Skeletal muscle tissue (tissue), 4 donors: ENCODE data around the gene SNTG2. TPM values are rescaled to one million over a fixed set of nuclear protein-coding genes. Genes with fewer than 3 reads are reported as not detected.

Source experiments
- H3K27ac ChIP-seq: one replicate; pipeline ENCODE4 v1.7.0; 2013; ENCODE audit warnings: mild to moderate bottlenecking, low read depth, low read length, inconsistent platforms
- H3K27me3 ChIP-seq, 3 donors: one replicate each; pipeline ENCODE4 v1.7.0; 2013; ENCODE audit warnings: low read length in 3 of 3; ENCODE audit not compliant: control insufficient read depth in 3 of 3, insufficient read depth in 3 of 3
- H3K36me3 ChIP-seq, 3 donors: one replicate each; pipeline ENCODE4 v1.7.0; 2013; ENCODE audit warnings: low read length in 3 of 3; ENCODE audit not compliant: control insufficient read depth in 3 of 3, insufficient read depth in 3 of 3
- H3K4me1 ChIP-seq, 3 donors: one replicate each; pipeline ENCODE4 v1.7.0; 2013; ENCODE audit warnings: low read length in 3 of 3, mild to moderate bottlenecking in 3 of 3; ENCODE audit not compliant: control insufficient read depth in 3 of 3, insufficient read depth in 3 of 3
- H3K4me3 ChIP-seq, 3 donors: one replicate each; pipeline ENCODE4 v1.7.0; 2013; ENCODE audit warnings: low read length in 3 of 3
- H3K9ac ChIP-seq, 3 donors: one replicate each; pipeline ENCODE4 v1.7.0; 2013; ENCODE audit warnings: low read length in 3 of 3, mild to moderate bottlenecking in 3 of 3, moderate library complexity in 2 of 3, low read depth in 1 of 3
- H3K9me3 ChIP-seq, 3 donors: one replicate each; pipeline ENCODE4 v1.7.0; 2013; ENCODE audit warnings: low read length in 3 of 3; ENCODE audit not compliant: control insufficient read depth in 3 of 3
- total RNA-seq: library from RNA; depleted of rRNA; stranded (reverse); fragments of >200 nt; gene quantifications from one replicate; pipeline ENCODE4 v1.2.3, GENCODE V29; 2014
- donor health status: Osteomylitis.

The SNTG2 gene
- total RNA-seq, 1 donor from 2014 or later, result under 0.01 TPM

DNA sequence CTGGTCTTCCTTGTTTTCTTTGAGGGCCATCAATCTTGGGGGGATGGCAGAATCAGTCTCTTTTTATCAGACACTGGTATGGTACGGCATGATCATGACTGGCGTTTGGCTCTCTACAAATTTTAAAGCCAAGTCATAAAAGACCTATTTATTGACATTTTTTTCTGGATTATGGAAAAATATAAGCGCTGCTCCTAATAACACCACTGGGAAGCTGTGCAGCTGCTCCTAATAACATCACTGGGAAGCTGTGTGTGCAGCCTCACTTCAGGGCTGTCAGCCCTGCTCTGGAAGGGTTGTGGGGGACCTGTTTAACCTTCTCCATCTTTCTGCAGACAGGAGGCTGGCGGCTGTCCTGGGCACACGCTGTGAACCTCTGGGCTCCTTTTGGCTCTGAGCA lies 88.9 kb downstream of the SNTG2 start:
- Histone ChIP-seq H3K4me3 (no peak overlapping the region), H3K9ac (no peak overlapping the region), H3K27ac (no peak overlapping the region), H3K36me3 (no peaks in the 10 kb centered on the region), H3K4me1 (no peaks in the 10 kb centered on the region), H3K9me3 (peaks cover 0 to 3% (median 2%) of the 10 kb centered on the region in 3 donors), H3K27me3 (no peaks in the 10 kb centered on the region)

DNA sequence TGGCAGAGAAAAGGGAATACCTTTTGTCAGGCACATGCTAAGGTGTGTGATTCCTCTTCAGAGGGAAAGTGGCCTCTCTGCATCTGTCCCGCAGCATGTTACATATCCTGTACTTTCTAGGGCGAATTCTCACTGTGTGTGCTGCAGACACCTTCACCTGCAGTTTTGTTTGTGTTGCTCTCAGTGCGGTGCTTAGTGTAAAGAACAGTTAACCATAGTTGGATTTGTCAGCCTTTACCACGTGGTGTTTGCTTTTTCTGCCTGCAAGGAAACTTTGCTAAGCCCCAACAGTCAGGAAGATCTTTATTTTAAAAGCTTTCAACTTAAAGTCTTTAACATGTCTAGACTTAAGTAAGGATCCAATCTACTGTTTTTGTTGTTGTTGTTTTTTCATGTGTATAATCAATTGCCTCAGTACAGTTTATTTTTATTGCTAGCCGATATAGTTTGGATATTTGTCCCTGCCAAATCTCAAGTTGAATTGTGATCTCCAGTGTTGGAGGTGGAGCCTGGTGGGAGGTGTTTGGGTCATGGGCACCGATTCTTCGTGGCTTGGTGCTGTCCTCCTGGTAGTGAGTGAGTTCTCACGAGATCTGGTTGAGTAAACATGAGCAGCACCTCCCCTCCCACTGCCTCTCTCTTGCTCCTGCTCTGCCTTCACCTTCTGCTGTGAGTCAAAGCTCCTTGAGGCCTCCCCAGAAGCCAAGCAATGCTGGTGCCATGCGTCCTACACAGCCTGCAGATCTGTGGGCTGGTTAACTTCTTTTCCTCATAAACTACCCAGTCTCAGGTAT lies 90.6 kb downstream of the SNTG2 start:
- Histone ChIP-seq H3K36me3 (no peaks in the 10 kb centered on the region), H3K4me1 (no peaks in the 10 kb centered on the region), H3K27ac (no peak overlapping the region), H3K4me3 (no peak overlapping the region), H3K9ac (no peak overlapping the region), H3K9me3 (peaks cover 0 to 4% (median 2%) of the 10 kb centered on the region in 3 donors), H3K27me3 (no peaks in the 10 kb centered on the region)

DNA sequence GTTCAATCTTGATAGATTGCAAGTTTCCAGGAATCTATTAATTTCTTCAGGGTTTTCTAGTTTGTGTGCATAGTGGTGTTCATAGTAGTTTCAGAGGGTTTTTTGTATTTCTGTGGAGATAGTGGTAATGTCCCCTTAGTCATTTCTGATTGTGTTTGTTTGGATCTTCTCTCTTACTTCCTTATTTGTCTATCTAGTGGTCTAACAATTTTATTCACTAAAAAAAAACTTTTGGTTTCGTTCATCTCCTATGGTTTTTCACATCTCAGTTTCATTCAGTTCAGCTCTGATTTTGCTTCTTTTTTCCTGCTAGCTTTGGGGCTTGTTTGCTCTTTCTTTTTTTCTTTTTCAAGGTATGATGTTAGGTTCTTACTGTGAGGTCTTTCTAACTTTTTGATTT lies 94.5 kb downstream of the SNTG2 start:
- H3K4me1 ChIP-seq, result no peaks in the 10 kb centered on the region
- H3K27me3 ChIP-seq, result no peaks in the 10 kb centered on the region
- no peaks in the 10 kb centered on the region for H3K36me3 ChIP-seq
- no peak overlapping the region for H3K4me3 ChIP-seq
- H3K27ac ChIP-seq, result no peak overlapping the region
- H3K9me3 ChIP-seq, result peaks cover 0 to 5% (median 2%) of the 10 kb centered on the region in 3 donors
- H3K9ac ChIP-seq, result no peak overlapping the region

DNA sequence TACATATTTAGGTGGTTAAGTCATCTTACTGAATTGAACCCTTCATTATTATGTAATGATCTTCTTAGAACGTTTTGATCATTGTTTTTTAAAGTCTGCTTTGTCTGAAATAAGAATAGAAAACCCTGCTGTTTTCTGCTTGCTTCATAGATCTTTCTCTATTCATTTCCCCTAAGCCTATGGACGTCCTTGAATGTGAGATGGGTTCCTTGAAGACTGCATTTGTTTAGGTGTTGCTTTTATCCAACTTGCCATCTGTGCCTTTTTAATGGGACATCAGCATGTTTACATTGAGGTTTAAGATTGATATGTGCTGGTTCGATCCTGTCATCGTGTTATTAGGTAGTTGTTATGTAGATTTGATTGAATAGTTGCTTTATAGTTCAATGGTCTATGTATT lies 95.4 kb downstream of the SNTG2 start:
- no peaks in the 10 kb centered on the region for H3K4me1 ChIP-seq
- no peaks in the 10 kb centered on the region for H3K36me3 ChIP-seq
- H3K4me3 ChIP-seq, result no peak overlapping the region
- H3K27ac ChIP-seq, result no peak overlapping the region
- no peaks in the 10 kb centered on the region for H3K27me3 ChIP-seq
- peaks cover 0 to 5% (median 2%) of the 10 kb centered on the region in 3 donors for H3K9me3 ChIP-seq
- H3K9ac ChIP-seq, result no peak overlapping the region

DNA sequence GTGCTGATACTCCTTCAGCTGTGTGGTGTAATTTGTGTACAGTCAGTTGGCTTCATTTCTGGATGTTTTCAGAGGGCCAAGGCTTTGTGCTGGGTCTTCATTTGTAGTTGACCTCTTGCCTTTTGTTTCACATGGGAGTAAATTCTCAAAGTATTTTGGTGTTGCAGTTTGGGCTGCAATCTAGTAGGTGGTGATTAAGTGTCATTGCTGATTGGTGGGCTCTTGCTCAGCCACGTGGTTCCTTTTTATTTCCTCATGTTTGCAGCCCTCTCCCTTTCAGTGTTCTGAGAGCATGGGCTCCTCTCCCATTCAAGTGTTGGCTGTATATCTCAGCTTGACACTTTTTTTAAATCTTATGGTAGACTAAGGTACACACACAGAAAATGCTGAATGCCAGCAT lies 96.8 kb downstream of the SNTG2 start:
- Histone ChIP-seq H3K4me1 (no peaks in the 10 kb centered on the region), H3K9ac (no peak overlapping the region), H3K36me3 (no peaks in the 10 kb centered on the region), H3K27ac (no peak overlapping the region), H3K27me3 (no peaks in the 10 kb centered on the region), H3K9me3 (peaks cover 0 to 5% (median 2%) of the 10 kb centered on the region in 3 donors), H3K4me3 (no peak overlapping the region)

DNA sequence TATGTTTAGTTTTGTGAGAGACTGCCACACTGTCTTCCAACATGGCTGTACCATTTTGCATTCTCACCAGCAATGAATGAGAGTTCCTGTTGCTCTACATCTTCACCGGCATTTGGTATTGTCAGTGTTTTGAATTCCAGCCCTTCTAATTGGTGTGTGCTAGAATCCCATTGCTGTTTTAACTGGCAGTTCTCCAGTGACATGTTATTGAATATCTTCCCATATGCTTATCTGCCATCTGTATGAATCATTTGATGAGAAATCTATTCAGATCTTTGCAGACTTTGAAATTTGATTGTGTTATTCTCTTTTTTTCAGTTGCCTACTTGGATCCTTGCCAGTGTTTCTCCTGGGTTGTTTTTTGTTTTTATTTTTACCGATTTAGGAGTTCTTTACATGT lies 99.0 kb downstream of the SNTG2 start:
- H3K27me3 ChIP-seq, result no peaks in the 10 kb centered on the region
- no peaks in the 10 kb centered on the region for H3K36me3 ChIP-seq
- H3K9ac ChIP-seq, result no peak overlapping the region
- peaks cover 0 to 2% (median 0%) of the 10 kb centered on the region in 3 donors for H3K9me3 ChIP-seq
- H3K4me3 ChIP-seq, result no peak overlapping the region
- no peaks in the 10 kb centered on the region for H3K4me1 ChIP-seq
- H3K27ac ChIP-seq, result no peak overlapping the region

DNA sequence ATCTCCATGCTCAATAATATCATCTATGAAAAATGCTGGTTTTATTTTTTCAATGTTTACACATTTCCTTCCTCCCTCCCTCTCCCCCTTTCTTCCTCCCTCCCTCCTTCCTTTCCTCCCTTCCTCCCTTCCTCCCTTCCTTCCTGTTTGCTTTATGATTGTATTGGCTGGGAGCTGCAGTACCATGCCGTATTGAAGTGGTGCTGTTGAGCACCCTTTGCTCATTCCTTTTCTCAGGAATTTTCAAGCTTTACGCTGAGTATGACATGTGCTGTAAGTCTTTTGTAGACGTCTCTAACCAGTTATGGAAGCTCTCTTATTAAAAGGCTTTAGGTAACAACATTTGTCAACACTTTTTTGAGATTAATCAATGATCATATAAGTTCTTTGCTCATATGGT lies 100.4 kb downstream of the SNTG2 start:
- peaks cover 0 to 5% (median 0%) of the 10 kb centered on the region in 3 donors for H3K27me3 ChIP-seq
- no peak overlapping the region for H3K9ac ChIP-seq
- peaks cover 0 to 2% (median 0%) of the 10 kb centered on the region in 3 donors for H3K9me3 ChIP-seq
- H3K4me3 ChIP-seq, result no peak overlapping the region
- H3K27ac ChIP-seq, result no peak overlapping the region
- no peaks in the 10 kb centered on the region for H3K4me1 ChIP-seq
- no peaks in the 10 kb centered on the region for H3K36me3 ChIP-seq

DNA sequence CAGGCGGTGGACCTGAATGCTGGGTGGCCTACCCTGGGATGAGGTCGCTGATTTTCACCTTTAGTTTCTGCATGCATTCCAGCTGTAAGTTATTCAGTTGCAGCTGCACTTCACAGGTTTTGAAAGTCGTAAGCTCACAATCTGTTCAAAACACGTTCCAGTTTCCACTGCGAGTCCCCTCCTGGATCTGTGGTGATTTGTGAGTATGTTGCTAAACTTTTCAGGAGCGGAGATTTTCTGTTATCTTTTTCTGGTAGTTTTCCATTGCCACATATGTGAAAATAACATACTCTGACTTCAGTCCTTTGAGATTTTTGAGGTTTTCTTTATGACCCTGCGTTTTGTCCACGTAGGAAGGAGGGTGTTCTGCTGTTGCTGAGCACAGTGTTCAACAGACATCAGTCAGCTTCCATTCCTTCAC lies 102.1 kb downstream of the SNTG2 start:
- Histone ChIP-seq H3K36me3 (no peaks in the 10 kb centered on the region), H3K9ac (no peak overlapping the region), H3K4me1 (no peaks in the 10 kb centered on the region), H3K27me3 (peaks cover 0 to 5% (median 3%) of the 10 kb centered on the region in 3 donors), H3K9me3 (no peaks in the 10 kb centered on the region), H3K4me3 (no peak overlapping the region), H3K27ac (no peak overlapping the region)

DNA sequence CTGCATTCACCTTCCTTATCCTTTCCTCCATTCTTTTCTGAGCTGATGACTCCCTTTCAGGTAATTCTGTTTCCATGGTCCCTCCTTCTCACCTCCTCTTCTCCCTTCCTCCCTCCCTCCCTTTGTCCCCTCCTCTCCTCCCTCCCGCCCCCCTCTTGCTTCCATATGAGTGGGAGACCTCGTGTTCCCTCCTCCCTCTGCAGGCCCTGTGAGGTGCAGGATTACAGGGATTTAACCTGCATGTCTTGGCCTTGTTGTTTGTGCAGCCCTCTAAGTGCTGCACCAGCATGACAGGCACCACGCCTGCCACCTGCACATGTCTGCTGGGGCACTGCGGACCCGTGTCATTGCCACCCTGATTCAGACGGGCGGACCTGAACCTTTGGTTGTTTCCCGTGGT lies 103.1 kb downstream of the SNTG2 start:
- no peak overlapping the region for H3K27ac ChIP-seq
- H3K27me3 ChIP-seq, result peaks cover 0 to 8% (median 5%) of the 10 kb centered on the region in 3 donors
- no peaks in the 10 kb centered on the region for H3K36me3 ChIP-seq
- H3K4me3 ChIP-seq, result no peak overlapping the region
- no peaks in the 10 kb centered on the region for H3K9me3 ChIP-seq
- H3K4me1 ChIP-seq, result no peaks in the 10 kb centered on the region
- H3K9ac ChIP-seq, result no peak overlapping the region

DNA sequence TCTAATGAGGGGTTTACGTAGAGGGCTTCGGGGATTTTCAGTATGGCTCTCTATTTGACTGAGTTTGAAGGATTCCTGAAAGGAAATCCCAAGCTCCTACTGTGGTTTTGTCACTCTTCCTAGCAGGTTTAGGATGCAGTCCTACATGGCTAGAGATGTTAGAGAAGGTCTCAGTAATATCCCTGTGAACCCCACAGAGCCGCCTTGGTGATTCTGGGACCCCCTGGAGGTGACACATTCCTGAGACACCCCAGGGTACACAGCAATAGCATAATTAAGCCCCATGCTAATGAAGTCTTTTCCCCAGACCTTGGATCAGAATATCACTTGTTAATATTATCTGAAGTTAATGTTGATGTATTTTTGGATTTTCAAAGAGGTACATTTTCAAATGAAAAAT lies 103.8 kb downstream of the SNTG2 start:
- Histone ChIP-seq H3K9me3 (no peaks in the 10 kb centered on the region), H3K4me1 (no peaks in the 10 kb centered on the region), H3K27ac (no peak overlapping the region), H3K36me3 (no peaks in the 10 kb centered on the region), H3K9ac (no peak overlapping the region), H3K27me3 (peaks cover 0 to 9% (median 5%) of the 10 kb centered on the region in 3 donors), H3K4me3 (no peak overlapping the region)
